ENCODE results near the gene VAMP5. TPM values are rescaled to one million over a fixed set of nuclear protein-coding genes. Genes with fewer than 3 reads are reported as not detected.

VAMP5 gene
- total and polyA plus RNA-seq, 2 donors (not counting 3 experiments of a cell fraction or from before 2014, with no cell fraction given): 186 to 624 TPM

DNA sequence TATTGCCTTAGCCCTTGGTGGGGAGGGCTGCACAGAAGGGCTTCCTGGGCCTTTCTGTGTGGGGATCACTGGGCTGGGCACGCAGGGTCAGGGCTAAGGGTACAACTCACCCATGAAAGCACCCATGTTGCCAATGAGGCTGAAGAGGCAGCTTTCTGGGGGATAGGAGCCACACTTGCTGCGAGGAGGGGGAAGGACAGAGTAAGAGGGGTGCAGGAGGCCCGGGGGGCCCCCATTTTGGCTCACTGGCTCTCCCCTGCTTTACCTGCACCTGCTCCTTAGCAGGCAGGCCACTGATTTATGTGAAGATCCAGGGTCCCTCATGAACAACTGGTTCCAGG, 16.0 kb downstream of the VAMP5 start:
- no peak overlapping the region for H3K4me2 ChIP-seq (ENCODE audit: insufficient read depth, low read length)
- H3K9ac ChIP-seq (replicated peaks; ENCODE audit: extremely low read depth, insufficient read depth, low read length): no peak overlapping the region
- BruUV-seq (replicated peaks): no TSS peak
- ChIA-PET POLR2A (interaction anchor here (0.8 kb wide), 1 partner anchor 13 kb away, joined by 3 read pairs; no protein-coding TSS in a partner anchor), CTCF (interaction anchor here (0.7 to 2.3 kb wide), 3 partner anchors 10 to 13 kb away, joined by 3 to 8 read pairs (median 5); partner anchors contain the start of gene C2orf68)
- H3K79me2 ChIP-seq (ENCODE audit: control insufficient read depth, insufficient read depth, low read length): peaks cover 19% of the 10 kb centered on the region
- dilution Hi-C loops (cut with MboI; ENCODE audit: extremely low pct_ligation_motif_present, low sequenced_read_pairs) (no loop called here), intact Hi-C loops (cut with micrococcal nuclease) (loop anchor here (5.0 kb wide), 1 partner anchor 178 kb away; no protein-coding TSS in a partner anchor)
- no peak for TF ChIP-seq GATA2 (IDR thresholded peaks at IDR 0.05; ENCODE audit: insufficient read depth, insufficient read length, low read depth, low read length)
- no peak for TF ChIP-seq JUN (IDR thresholded peaks at IDR 0.05; ENCODE audit: borderline replicate concordance, insufficient read depth, insufficient read length, low read depth)
- TF ChIP-seq MYC (IDR thresholded peaks at IDR 0.05; ENCODE audit: low read depth, low read length): no peak
- TF ChIP-seq, protein P1, sequence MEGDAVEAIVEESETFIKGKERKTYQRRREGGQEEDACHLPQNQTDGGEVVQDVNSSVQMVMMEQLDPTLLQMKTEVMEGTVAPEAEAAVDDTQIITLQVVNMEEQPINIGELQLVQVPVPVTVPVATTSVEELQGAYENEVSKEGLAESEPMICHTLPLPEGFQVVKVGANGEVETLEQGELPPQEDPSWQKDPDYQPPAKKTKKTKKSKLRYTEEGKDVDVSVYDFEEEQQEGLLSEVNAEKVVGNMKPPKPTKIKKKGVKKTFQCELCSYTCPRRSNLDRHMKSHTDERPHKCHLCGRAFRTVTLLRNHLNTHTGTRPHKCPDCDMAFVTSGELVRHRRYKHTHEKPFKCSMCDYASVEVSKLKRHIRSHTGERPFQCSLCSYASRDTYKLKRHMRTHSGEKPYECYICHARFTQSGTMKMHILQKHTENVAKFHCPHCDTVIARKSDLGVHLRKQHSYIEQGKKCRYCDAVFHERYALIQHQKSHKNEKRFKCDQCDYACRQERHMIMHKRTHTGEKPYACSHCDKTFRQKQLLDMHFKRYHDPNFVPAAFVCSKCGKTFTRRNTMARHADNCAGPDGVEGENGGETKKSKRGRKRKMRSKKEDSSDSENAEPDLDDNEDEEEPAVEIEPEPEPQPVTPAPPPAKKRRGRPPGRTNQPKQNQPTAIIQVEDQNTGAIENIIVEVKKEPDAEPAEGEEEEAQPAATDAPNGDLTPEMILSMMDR (IDR thresholded peaks at IDR 0.05; ENCODE audit: extremely low read depth in 1 of 2, insufficient read depth in 1 of 2, low read depth in 1 of 2, low read length in 2 of 2): no peak
- TF ChIP-seq, protein P2, sequence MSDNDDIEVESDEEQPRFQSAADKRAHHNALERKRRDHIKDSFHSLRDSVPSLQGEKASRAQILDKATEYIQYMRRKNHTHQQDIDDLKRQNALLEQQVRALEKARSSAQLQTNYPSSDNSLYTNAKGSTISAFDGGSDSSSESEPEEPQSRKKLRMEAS (IDR thresholded peaks at IDR 0.05; ENCODE audit: insufficient read depth, insufficient read length): no peak
- TF ChIP-seq FOS (IDR thresholded peaks at IDR 0.05; ENCODE audit: borderline replicate concordance, insufficient read depth, low read length): no peak
- no peak for TF ChIP-seq POLR2AphosphoS5 (IDR thresholded peaks at IDR 0.05; ENCODE audit: insufficient read depth, low read depth, low read length)
- no peak for TF ChIP-seq POLR2A (IDR thresholded peaks at IDR 0.05; ENCODE audit: low read depth, low read length)
- no peak for TF ChIP-seq EZH2 (IDR thresholded peaks at IDR 0.05; ENCODE audit: borderline replicate concordance, low read depth, low read length, severe bottlenecking)
- no peak overlapping the region for H3K4me3 ChIP-seq (replicated peaks in 1 of 3; ENCODE audit: insufficient read depth in 1 of 3, low read depth in 1 of 3, low read length in 3 of 3)
- FAIRE-seq (no peak), DNase-seq (ENCODE audit: low read depth, low spot score) (no peak)
- no peak overlapping the region for H2AFZ ChIP-seq (ENCODE audit: low read depth, low read length)
- peaks cover 16% of the 10 kb centered on the region for H3K4me1 ChIP-seq (ENCODE audit: control insufficient read depth, extremely low read depth, insufficient read depth, low read length)
- peaks cover 0 to 29% of the 10 kb centered on the region in 2 experiments for H3K36me3 ChIP-seq (ENCODE audit: control insufficient read depth in 2 of 2, extremely low read depth in 1 of 2, insufficient read depth in 2 of 2, low read length in 2 of 2)
- H3K9me1 ChIP-seq (replicated peaks; ENCODE audit: control insufficient read depth, extremely low read depth, insufficient read depth, low read length): no peaks in the 10 kb centered on the region
- no peak overlapping the region for H3K27ac ChIP-seq (ENCODE audit: insufficient read depth, low read depth, low read length)
- H3K9me3 ChIP-seq (replicated peaks; ENCODE audit: control insufficient read depth, insufficient read depth, low read length): no peaks in the 10 kb centered on the region
- H4K20me1 ChIP-seq (replicated peaks; ENCODE audit: control insufficient read depth, extremely low read depth, insufficient read depth, low read length): no peaks in the 10 kb centered on the region
- H3K27me3 ChIP-seq (ENCODE audit: control insufficient read depth in 2 of 2, insufficient read depth in 2 of 2, low read length in 2 of 2): no peaks in the 10 kb centered on the region
